HG02610 (cell line): ENCODE measurements around the gene UGP2.
"Not testable (repeated sequence)": the region's sequence is repeated elsewhere in the genome, so short reads cannot be mapped to it uniquely, and the experiment has no call there.

Experiments used
- ATAC-seq: cut with Tn5 transposase; IDR thresholded peaks from one replicate; pipeline ENCODE4 v1.9.1; 2021; ENCODE audit warnings: mild to moderate bottlenecking, moderate library complexity; ENCODE audit not compliant: unreplicated experiment

UGP2 gene

GRCh38 chr2:63840081-63840784, 1.5 kb upstream of the UGP2 start:
- peak; percentile 27 for ATAC-seq

DNA sequence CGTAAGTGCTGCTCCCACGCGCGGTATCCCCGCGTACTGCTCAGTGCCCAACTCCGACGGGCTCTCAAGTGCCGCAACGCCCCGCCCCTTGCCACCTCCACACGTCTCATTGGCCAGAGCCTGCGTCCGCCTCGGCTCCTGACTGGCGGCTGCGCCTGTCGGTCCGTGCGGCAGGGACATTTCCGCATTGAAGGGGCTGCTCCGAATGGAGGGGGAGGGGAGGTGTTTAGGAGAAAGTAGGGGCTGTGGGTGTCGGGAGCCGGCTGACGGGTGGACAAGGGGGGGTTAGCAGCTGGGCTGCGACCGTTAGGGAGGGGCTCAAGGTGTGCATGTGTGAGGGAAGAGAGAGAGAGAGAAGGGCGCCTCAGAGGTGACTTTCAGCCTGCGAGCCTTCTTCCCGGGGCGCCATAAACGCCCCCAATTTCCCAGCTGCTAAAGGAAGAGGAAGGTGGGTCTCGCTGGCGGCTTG, 877 bp upstream of the UGP2 start:
- peak; percentile 95 for ATAC-seq

- ATAC-seq = no peak
Measured at GRCh38 chr2:63842149-63843061, 709 bp downstream of the UGP2 start.

DNA sequence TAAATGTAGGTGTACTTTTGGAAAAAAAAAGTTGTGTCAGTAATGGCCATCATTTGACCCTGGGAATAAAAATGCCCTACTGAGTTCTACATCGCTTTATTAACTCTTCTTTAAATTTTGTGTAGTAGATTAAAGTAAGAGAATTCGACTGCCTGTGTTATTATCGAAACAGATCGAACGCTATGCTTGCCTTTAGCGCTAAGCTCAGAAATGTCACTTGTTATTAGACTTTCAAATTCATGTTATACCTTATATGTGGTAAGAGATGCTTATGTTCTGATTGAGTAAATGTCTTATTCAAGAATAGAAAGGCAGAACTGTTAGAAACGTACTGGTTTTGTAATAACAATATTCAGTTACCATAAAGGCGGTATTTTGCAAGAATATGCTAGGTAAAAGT, 1.4 kb downstream of the UGP2 start:
- no peak for ATAC-seq

GRCh38 chr2:63843791-63844190, 2.1 kb downstream of the UGP2 start:
- ATAC-seq = no peak

DNA sequence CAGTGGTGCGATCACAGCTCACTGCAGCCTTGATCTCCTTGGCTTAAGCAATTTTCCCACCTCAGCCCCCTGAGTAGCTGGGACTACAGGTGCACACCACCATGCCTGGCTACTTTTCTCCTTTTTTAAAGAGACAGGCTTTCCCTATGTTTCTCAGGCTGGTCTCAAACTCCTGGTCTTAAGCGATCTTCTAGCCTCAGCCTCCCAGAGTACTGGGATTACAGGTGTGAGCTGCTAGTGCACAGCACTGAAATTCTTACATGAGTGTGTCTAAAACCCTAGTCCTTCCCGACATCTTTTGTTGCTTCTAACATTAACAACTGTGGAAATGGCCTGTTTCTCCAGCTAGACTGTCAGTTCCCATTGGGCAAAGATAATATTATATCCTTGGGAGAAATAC, 2.9 kb downstream of the UGP2 start:
- no peak for ATAC-seq

GRCh38 chr2:63845866-63846265, 4.2 kb downstream of the UGP2 start:
- no peak for ATAC-seq

GRCh38 chr2:63846487-63846886, 4.8 kb downstream of the UGP2 start:
- ATAC-seq = no peak

DNA sequence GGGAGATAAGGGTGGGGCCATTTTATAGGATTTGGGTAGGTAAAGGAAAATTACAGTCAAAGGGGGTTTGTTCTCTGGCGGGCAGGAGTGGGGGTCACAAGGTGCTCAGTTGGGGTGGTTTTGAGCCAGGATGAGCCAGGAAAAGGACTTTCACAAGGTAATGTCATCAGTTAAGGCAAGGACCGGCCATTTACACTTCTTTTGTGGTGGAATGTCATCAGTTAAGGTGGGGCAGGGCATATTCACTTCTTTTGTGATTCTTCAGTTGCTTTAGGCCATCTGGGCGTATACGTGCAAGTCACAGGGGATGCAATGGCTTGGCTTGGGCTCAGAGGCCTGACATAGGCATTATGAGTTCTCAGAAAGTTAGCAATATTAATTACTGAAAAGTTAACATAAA, 5.9 kb downstream of the UGP2 start:
- not testable (repeated sequence) for ATAC-seq

- no peak for ATAC-seq
Measured at GRCh38 chr2:63849381-63850203, 7.9 kb downstream of the UGP2 start.

DNA sequence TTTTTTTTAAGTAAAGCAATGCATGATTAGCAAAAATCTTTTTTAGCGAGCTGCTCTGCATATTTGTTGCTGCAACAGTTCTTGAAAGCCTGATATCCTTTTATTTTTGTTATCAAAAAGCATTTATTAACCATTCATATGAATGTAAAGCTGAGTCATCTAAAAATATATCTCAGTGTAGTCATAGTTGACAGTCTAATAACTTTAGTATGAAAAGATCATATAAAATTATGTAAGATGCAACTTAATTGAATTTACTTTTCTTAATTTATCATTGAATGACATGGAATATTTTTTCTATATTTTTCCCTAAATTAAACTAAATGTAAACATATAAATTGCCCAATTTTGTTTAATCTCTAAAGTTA, 8.5 kb downstream of the UGP2 start:
- no peak for ATAC-seq

GRCh38 chr2:63850649-63851048, 9.0 kb downstream of the UGP2 start:
- no peak for ATAC-seq

GRCh38 chr2:63851691-63852311, 10.1 kb downstream of the UGP2 start:
- ATAC-seq = no peak

DNA sequence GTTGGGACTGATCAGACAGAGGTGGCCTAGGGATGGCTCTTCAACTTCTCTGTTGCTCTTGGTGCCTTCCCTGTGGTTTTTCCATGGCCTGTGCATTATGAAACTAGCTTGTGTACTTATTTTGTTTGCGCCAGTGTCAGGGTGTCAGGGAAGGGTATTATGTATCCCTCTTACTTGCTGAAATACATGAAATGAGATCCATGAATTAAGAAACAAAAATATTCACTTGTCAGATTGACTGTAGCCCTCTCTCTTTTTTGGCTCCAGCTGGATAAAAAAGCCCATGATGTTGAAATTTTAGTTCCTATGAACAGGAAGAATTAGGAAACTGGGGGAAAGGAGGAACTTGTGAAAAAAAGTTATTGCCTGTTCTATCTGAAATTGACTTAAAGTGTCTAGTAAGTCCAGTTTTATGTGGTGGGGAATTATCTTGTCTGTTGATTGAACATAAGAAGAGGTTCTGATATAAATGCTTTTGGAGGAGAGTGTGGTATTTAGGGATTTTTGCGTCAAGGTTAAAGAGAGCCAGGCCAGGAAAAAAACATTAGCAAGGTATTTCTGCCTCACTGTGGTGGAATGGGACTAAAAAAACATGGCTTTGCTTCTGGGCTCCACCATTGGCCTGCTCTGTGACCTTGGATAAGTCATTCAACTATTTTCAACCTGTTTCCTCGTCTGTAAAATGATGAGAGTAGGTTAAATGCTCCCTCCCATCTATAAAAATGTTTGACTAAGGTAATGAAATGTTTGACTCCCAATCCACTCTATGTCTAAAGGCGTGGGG, 12.0 kb downstream of the UGP2 start:
- no peak for ATAC-seq

DNA sequence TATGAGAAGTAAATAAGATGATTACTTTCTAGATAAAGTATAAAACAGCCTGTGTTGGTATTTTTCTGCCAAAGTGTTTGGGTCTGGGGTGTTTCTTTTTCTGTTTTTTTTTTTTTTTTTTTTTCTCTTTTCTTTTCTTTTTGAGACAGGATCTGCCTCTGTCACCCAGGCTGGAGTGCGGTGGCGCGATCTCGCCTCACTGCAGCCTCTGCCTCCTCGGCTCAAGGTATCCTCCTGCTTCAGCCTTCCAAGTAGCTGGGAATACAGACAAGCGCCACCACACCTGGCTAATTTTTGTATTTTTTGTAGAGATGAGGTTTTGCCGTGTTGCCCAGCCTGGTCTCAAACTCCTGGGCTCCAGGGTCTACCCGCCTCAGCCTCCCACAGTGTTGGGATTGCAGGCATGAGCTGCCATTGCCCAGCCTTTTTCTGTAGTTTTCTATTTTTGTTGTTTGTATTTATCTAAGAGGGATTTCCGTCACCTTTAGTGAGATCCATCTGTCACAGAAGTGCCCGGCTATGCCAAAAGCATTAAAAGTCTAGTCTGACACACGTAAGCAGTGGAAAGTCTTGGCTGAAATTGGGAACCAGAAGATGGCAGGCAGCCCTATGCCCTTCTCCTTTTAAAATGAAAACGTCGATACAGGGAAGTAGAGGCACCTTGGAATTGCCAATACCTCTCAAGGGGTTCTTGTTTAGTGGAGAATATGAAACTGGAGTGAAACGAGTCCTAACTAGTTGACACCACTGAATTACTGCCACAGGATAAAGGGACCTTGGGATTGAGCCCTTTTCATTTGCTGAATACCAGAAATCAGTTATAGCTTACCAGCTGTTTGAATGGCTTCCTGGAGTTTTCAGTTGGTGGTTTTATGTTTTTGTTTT, 14.0 kb downstream of the UGP2 start:
- no peak for ATAC-seq

DNA sequence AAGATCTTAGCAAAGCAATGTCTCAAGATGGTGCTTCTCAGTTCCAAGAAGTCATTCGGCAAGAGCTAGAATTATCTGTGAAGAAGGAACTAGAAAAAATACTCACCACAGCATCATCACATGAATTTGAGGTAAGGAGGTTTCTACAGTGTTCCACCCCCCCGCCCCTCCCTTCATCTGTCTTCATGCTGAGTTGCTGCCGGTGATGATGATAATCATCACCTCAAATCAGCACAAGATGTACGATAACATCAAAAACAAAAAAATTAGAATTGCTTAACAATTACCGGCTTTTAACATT, 14.6 kb downstream of the UGP2 start:
- ATAC-seq = no peak

DNA sequence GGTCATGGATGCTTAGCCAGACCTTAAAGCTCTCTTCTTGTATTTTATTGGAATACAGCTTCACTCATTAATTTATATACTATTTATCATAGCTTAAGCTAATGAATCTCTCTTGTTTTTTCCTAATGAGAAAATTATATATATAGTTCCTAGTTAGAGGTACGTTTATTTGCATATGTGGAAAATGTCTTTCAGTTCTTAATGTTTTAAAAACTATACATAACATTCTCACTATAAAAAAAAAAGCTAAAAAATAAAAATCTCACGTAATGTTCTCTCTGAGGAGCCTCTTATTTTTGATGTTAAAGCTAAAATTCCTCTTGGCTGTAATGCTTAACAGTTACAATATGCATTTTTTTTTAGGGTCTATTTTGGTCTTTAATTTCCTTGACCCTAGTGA, 16.6 kb downstream of the UGP2 start:
- no peak for ATAC-seq

- peak; percentile 53 for ATAC-seq
Measured at GRCh38 chr2:63861220-63861822, 19.6 kb downstream of the UGP2 start.

DNA sequence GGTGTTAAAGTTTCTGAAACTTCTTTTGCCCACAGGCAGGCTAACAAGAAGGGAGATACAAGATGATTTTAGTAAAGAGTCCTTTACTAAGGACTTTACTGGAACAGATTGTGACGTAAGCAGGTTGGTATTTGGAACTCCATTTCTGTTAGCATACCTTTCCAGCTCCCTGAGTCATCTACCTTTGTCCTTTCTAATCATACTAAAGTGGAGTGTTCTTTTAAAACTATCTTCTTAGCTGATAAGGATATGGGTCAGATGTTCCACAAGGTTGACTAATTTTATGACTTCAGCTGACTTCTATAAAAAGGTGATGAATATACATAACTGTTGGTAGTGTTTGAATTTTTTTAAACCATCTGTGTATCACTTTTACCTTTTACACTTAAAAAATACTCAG, 21.1 kb downstream of the UGP2 start:
- no peak for ATAC-seq
